CD14-positive monocyte (primary cell): ENCODE results near the gene DCUN1D5. TPM values are rescaled to one million over a fixed set of nuclear protein-coding genes. Genes with fewer than 3 reads are reported as not detected.

Experiments
- DNase-seq, 3 donors: peaks; one replicate each; pipeline ENCODE4 v3.0.0-alpha.2; 2011 to 2022
- H2AFZ ChIP-seq: 2 replicates; pipeline ENCODE4 v1.6.0; 2012; ENCODE audit warnings: mild to moderate bottlenecking, low read depth, low read length, inconsistent platforms; ENCODE audit not compliant: insufficient read depth, poor library complexity, severe bottlenecking
- H3K27ac ChIP-seq, 2 donors: 1 replicate in 1 of 2; 2 replicates in 1 of 2; pipeline ENCODE4 v1.5.1; 2012 to 2013; ENCODE audit warnings: low read length in 2 of 2, control low read depth in 1 of 2, inconsistent platforms in 1 of 2, low read depth in 1 of 2, mild to moderate bottlenecking in 1 of 2
- H3K27me3 ChIP-seq, 2 donors: one replicate each; pipeline versions ENCODE4 v1.6.0 to v1.6.1; 2011 to 2013; ENCODE audit warnings: low read length in 2 of 2; ENCODE audit not compliant: control insufficient read depth in 2 of 2, insufficient read depth in 2 of 2
- H3K36me3 ChIP-seq, 2 donors: replicated peaks in 1 of 2; 1 replicate in 1 of 2; 2 replicates in 1 of 2; pipeline versions ENCODE4 v1.5.1 to v1.6.1; 2012 to 2013; ENCODE audit warnings: low read length in 2 of 2, control low read depth in 1 of 2, inconsistent platforms in 1 of 2, mild to moderate bottlenecking in 1 of 2; ENCODE audit not compliant: insufficient read depth in 2 of 2, control insufficient read depth in 1 of 2
- H3K4me1 ChIP-seq, 2 donors: 1 replicate in 1 of 2; 2 replicates in 1 of 2; pipeline versions ENCODE4 v1.5.1 to v1.6.1; 2012 to 2013; ENCODE audit warnings: low read length in 2 of 2, control low read depth in 1 of 2, inconsistent platforms in 1 of 2, mild to moderate bottlenecking in 1 of 2, moderate library complexity in 1 of 2; ENCODE audit not compliant: insufficient read depth in 2 of 2, control insufficient read depth in 1 of 2
- H3K4me2 ChIP-seq: replicated peaks from 2 replicates; pipeline ENCODE3; 2012; ENCODE audit warnings: low read length, moderate library complexity, mild to moderate bottlenecking; ENCODE audit not compliant: poor library complexity, severe bottlenecking; ENCODE audit errors: extremely low read depth
- H3K4me3 ChIP-seq, 3 experiments: fragments of 200-600 bp in 1 of 3; sonication (generic) in 1 of 3; replicated peaks in 1 of 3; 1 replicate in 2 of 3; 2 replicates in 1 of 3; pipeline ENCODE4 v1.5.1; 2011 to 2013; ENCODE audit warnings: low read length in 3 of 3, mild to moderate bottlenecking in 3 of 3, control low read depth in 2 of 3, low read depth in 2 of 3, inconsistent platforms in 1 of 3, moderate library complexity in 1 of 3
- H3K79me2 ChIP-seq: 2 replicates; pipeline ENCODE4 v1.6.0; 2012; ENCODE audit warnings: mild to moderate bottlenecking, control low read depth, inconsistent platforms, low read length, moderate library complexity; ENCODE audit not compliant: insufficient read depth
- H3K9ac ChIP-seq: 2 replicates; pipeline ENCODE4 v1.6.0; 2017; ENCODE audit warnings: low read length, mild to moderate bottlenecking; ENCODE audit not compliant: insufficient read depth, poor library complexity, severe bottlenecking
- H3K9me3 ChIP-seq, 2 donors: replicated peaks in 1 of 2; 1 replicate in 1 of 2; 2 replicates in 1 of 2; pipeline versions ENCODE4 v1.5.1 to v1.6.1; 2012 to 2013; ENCODE audit warnings: low read length in 2 of 2, control low read depth in 1 of 2; ENCODE audit not compliant: control insufficient read depth in 1 of 2, insufficient read depth in 1 of 2
- H4K20me1 ChIP-seq: 2 replicates; pipeline ENCODE4 v1.6.0; 2012; ENCODE audit warnings: mild to moderate bottlenecking, low read length, control low read depth, moderate library complexity; ENCODE audit not compliant: insufficient read depth
- H3K27ac Mint-ChIP-seq, 7 donors: one replicate each; pipeline ENCODE4 v1.8.0; 2020; ENCODE audit warnings: mild to moderate bottlenecking in 7 of 7, mixed read lengths in 7 of 7, moderate library complexity in 6 of 7, inconsistent platforms in 2 of 7
- H3K27me3 Mint-ChIP-seq, 3 donors: one replicate each; pipeline ENCODE4 v1.8.0; 2021 to 2022; ENCODE audit warnings: low read depth in 3 of 3, mild to moderate bottlenecking in 3 of 3, mixed read lengths in 3 of 3, moderate library complexity in 3 of 3, inconsistent platforms in 1 of 3
- H3K36me3 Mint-ChIP-seq, 2 donors: one replicate each; pipeline ENCODE4 v1.8.0; 2020; ENCODE audit warnings: mixed read lengths in 2 of 2, inconsistent platforms in 1 of 2, mild to moderate bottlenecking in 1 of 2
- H3K4me1 Mint-ChIP-seq: one replicate; pipeline ENCODE4 v1.8.0; 2020; ENCODE audit warnings: mild to moderate bottlenecking, mixed read lengths
- H3K4me3 Mint-ChIP-seq, 2 donors: one replicate each; pipeline ENCODE4 v1.8.0; 2020; ENCODE audit warnings: mild to moderate bottlenecking in 2 of 2, mixed read lengths in 2 of 2, moderate library complexity in 1 of 2
- H3K9me3 Mint-ChIP-seq, 7 donors: one replicate each; pipeline ENCODE4 v1.8.0; 2020 to 2022; ENCODE audit warnings: mixed read lengths in 7 of 7, mild to moderate bottlenecking in 6 of 7, moderate library complexity in 6 of 7, inconsistent platforms in 2 of 7
- CTCF ChIP-seq: fragments of 200-600 bp; IDR thresholded peaks from one replicate; pipeline ENCODE4 v1.8.0; 2022; ENCODE audit warnings: antibody characterized with exemption, mild to moderate bottlenecking
- WGBS: methylation state at CpG from one replicate; pipeline ENCODE4 v1.1.5; 2013; ENCODE audit warnings: missing lambda C conversion rate; ENCODE audit not compliant: insufficient coverage; 5-methylcytosine and 5-hydroxymethylcytosine counted together
- intact Hi-C, 2 donors: fragments of 100-400 bp; cut with micrococcal nuclease; formaldehyde crosslinking; loops; one replicate each; pipeline versions ENCODE4 v1.15.0 to v1.15.1; 2023
- polyA minus RNA-seq: library from RNA; depleted of rRNA, polyadenylated mRNA; stranded (reverse); fragments of >200 nt; gene quantifications from 2 replicates; pipeline ENCODE4 v1.2.3, GENCODE V29; 2012
- polyA plus RNA-seq, 3 donors: library from polyadenylated mRNA; depleted of rRNA in 1 of 3; unstranded in 2 of 3; stranded (reverse) in 1 of 3; fragments of 300-500 nt in 2 of 3; fragments of >200 nt in 1 of 3; fragmentation: Illumina TruSeq in 2 of 3; gene quantifications; 1 replicate in 2 of 3; 2 replicates in 1 of 3; pipeline ENCODE4 v1.2.3, GENCODE V29; 2012 to 2021
- total RNA-seq, 12 experiments: library from RNA in 1 of 12; stranded (reverse) in 1 of 12; fragments of 120-200 nt in 1 of 12; gene quantifications; one replicate each; pipeline ENCODE4 v1.2.4 and lab custom pipeline; 2013 to 2026; ENCODE audit warnings: mixed read lengths in 6 of 12, inconsistent platforms in 1 of 12

The DCUN1D5 gene
- total RNA-seq (2013) = 14.8 TPM
- polyA plus RNA-seq (10 to 100 TPM in 2 of 3 donors, 1 to 10 TPM in 1; 7.8 to 20.3 (median 19.5) TPM), polyA minus RNA-seq (7.3 and 7.9 TPM in 2 replicates), total RNA-seq (lab: John Stamatoyannopoulos, UW) (9.0 to 18.5 (median 10.1) reads per million in 11 experiments)

- Histone ChIP-seq H3K9me3 (no peaks in the 10 kb centered on the region), H3K4me2 (peak within 1 kb of the TSS; percentile 79), H3K27me3 (peaks cover 25 to 37% of the 10 kb centered on the region in 2 donors), H3K9ac (peak within 1 kb of the TSS; percentile 82), H3K79me2 (peaks cover 42% of the 10 kb centered on the region), H3K36me3 (peaks cover 0 to 14% of the 10 kb centered on the region in 2 donors), H2AFZ (peak within 1 kb of the TSS; percentile 96), H3K27ac (peak within 1 kb of the TSS; percentile 49 to 81), H3K4me3 (peak within 1 kb of the TSS; percentile 64 to 91 (median 81)), H3K4me1 (peaks cover 13 to 26% of the 10 kb centered on the region in 2 donors), H4K20me1 (no peaks in the 10 kb centered on the region)
- H3K9me3 Mint-ChIP-seq = peaks cover 0 to 10% (median 2%) of the 10 kb centered on the region in 7 donors
- H3K36me3 Mint-ChIP-seq = peaks cover 9 to 14% of the 10 kb centered on the region in 2 donors
- H3K4me1 Mint-ChIP-seq = peaks cover 19% of the 10 kb centered on the region
- no peak for TF ChIP-seq CTCF
- peak within 1 kb of the TSS; percentile 89 to 96 for H3K4me3 Mint-ChIP-seq
- peak; percentile 94 to 98 (median 94) for DNase-seq
- peak within 1 kb of the TSS; percentile 84 to 95 (median 93) for H3K27ac Mint-ChIP-seq
- intact Hi-C loops = no loop called here
- WGBS = under 1% methylated on average over 50 of the region's 54 CpGs
- H3K27me3 Mint-ChIP-seq = peaks cover 11 to 28% (median 20%) of the 10 kb centered on the region in 3 donors
Measured at GRCh38 chr11:103091801-103092524, at the start of gene DCUN1D5. Gene DCUN1D5 (minus strand): TSS chr11:103092160. CDS start chr11:103091872, 288 bp downstream.

DNA sequence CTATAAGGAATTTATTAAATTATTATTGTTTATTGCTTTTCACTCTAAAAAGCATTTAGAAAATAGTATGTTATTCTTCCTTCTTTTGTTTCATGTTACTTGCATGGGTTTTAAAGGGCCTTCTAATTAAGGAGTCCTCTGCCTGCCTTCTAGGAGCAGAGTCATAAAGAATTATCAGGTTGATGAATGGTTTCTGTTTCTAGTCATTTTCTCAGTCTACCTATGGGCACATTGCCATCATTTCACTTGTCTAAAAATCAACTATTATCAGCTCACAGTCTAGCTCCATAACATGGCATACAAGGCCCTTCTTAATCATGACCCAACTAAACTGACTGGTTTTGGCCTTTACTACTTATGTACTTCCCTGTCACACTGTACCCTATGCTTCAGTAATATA, 33.5 kb upstream of the DCUN1D5 start:
- no peak overlapping the region for H3K4me3 ChIP-seq
- no peaks in the 10 kb centered on the region for H3K27me3 ChIP-seq
- DNase-seq = no peak
- H3K36me3 ChIP-seq = no peaks in the 10 kb centered on the region
- no peak for TF ChIP-seq CTCF
- no peak overlapping the region for H3K9ac ChIP-seq
- H3K4me2 ChIP-seq = no peak overlapping the region
- no peak overlapping the region for H3K27ac ChIP-seq
- no peak overlapping the region for H2AFZ ChIP-seq
- Mint-ChIP-seq H3K36me3 (no peaks in the 10 kb centered on the region), H3K4me3 (no peak overlapping the region), H3K4me1 (no peaks in the 10 kb centered on the region), H3K27ac (no peak overlapping the region), H3K27me3 (peaks cover 0 to 2% (median 0%) of the 10 kb centered on the region in 3 donors), H3K9me3 (no peaks in the 10 kb centered on the region)
- H3K4me1 ChIP-seq = no peaks in the 10 kb centered on the region
- no peaks in the 10 kb centered on the region for H3K79me2 ChIP-seq
- H4K20me1 ChIP-seq = no peaks in the 10 kb centered on the region
- H3K9me3 ChIP-seq = no peaks in the 10 kb centered on the region
- intact Hi-C loops = no loop called here
